ENCODE measurements around the gene USP25.

- TF ChIP-seq CTCF (IDR thresholded peaks at IDR 0.05; ENCODE audit: borderline replicate concordance, extremely low read depth, low read length, poor library complexity, severe bottlenecking) (no peak), EZH2 (IDR thresholded peaks at IDR 0.05; ENCODE audit: borderline replicate concordance, low read depth, low read length, severe bottlenecking) (no peak)
These were observed 47.4 kb upstream of the USP25 start for GRCh38 chr21:15682186-15682895.

Data from DND-41 (cell line).